ENCODE measurements around the gene NRP1.

GRCh38 chr10:33358016-33358415 lies 23.5 kb upstream of the NRP1 start:
- TF ChIP-seq KDM4A (IDR thresholded peaks at IDR 0.05; ENCODE audit: low read depth, low read length, severe bottlenecking) (no peak), RAD21 (IDR thresholded peaks at IDR 0.05 in 1 of 2, conservative IDR thresholded peaks at IDR 0.05 in 1 of 2; ENCODE audit: low read depth in 2 of 2, low read length in 2 of 2) (no peak), CTCF (IDR thresholded peaks at IDR 0.05; ENCODE audit: control extremely low read depth in 1 of 3, insufficient read depth in 1 of 3, low read depth in 1 of 3, low read length in 3 of 3) (no peak), ZNF274 (IDR thresholded peaks at IDR 0.05; ENCODE audit: borderline replicate concordance, extremely low read depth, low read length) (no peak), GTF2F1 (IDR thresholded peaks at IDR 0.05; ENCODE audit: borderline replicate concordance, low read depth, low read length) (no peak), CBX8 (IDR thresholded peaks at IDR 0.05; ENCODE audit: borderline replicate concordance, low read depth, low read length) (no peak), KDM1A (IDR thresholded peaks at IDR 0.05; ENCODE audit: borderline replicate concordance, low read length) (no peak), E2F6 (IDR thresholded peaks at IDR 0.05) (no peak)
